DMS79 (cell line): ENCODE data around the gene STIM1.

Source experiments
- DNase-seq: peaks from one replicate; lab custom pipeline; 2025; lab: John Stamatoyannopoulos, UW

The STIM1 gene

GRCh38 chr11:3916962-3917361, 61.5 kb downstream of the STIM1 start:
- no peak for DNase-seq

DNA sequence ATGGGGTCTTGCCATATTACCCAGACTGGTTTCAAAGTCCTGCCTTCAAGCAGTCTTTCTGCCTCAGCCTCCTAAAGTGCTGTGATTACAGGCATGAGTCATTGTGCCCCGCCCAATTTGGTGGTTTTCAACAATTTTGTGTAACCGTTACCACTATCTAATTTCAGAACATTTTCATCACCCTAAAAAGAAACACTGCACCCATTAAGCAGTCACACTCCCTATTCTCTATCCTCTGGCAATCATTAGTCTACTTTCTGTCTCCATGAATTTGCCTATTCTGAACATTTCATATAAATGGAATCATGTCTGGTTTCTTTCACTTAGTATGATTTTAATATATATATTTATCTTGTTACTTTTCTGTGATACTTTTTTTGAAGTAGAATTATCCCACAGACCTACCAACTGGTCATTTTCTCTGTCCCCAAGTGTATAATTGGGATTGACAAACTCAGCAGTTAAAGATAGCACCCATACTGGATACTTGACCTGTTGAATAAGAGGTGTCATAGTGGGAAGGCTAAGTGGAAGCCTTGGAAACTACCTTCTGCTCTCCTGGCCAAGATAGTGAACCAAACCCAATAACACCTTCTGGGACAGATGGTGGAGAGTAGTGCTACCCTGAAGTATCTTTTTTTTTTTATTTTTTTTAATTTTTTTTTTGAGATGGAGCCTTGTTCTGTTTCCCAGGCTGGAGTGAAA, 64.8 kb downstream of the STIM1 start:
- no peak for DNase-seq

GRCh38 chr11:3922056-3922455, 66.6 kb downstream of the STIM1 start:
- no peak for DNase-seq

DNA sequence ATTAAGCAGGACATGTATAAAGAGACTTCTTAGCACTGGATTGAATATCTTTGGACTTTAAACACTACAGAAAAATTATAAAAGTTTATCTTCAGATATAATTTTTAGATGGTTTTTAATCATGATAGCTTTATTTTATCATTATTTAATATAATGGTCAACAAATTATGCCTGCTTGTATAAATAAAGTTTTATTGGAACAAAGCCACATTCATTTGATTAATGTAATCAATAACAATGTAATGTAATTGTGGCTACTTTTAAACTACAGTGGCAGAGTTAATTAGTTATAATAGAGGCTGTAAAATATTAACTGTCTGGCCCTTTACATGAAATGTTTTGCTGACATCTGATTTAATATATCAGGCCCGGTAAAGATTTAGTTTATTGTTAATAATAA, 70.0 kb downstream of the STIM1 start:
- no peak for DNase-seq

GRCh38 chr11:3926458-3927095, 71.1 kb downstream of the STIM1 start:
- DNase-seq, result no peak

- no peak for DNase-seq
Observed at GRCh38 chr11:3927129-3927796, 71.8 kb downstream of the STIM1 start.

- peak; percentile 52 for DNase-seq
Observed at GRCh38 chr11:3929232-3929631, 73.8 kb downstream of the STIM1 start.

- DNase-seq, result no peak
Observed at GRCh38 chr11:3929649-3930048, 74.2 kb downstream of the STIM1 start.

DNA sequence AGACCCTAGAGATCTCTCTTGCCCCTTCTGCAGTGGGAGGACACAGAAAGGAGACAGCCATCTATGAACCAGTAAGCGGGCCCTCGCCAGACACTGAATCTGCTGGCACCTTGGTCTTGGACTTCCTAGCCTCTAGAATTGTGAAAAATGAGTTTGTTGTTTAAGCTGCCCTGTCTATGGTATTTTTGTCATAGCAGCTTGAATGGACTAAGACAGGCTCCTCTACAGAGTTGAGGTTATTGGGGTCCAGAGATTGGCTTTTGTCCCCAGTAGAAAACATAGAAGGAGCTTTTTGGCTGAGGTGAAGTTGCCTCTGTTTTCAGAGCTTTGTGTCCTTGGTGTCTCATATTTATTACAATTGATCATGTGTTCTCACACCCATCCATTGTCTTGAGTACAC, 77.2 kb downstream of the STIM1 start:
- DNase-seq, result no peak

GRCh38 chr11:3933165-3933628, 77.7 kb downstream of the STIM1 start:
- DNase-seq, result no peak

GRCh38 chr11:3934658-3935057, 79.2 kb downstream of the STIM1 start:
- DNase-seq, result no peak

DNA sequence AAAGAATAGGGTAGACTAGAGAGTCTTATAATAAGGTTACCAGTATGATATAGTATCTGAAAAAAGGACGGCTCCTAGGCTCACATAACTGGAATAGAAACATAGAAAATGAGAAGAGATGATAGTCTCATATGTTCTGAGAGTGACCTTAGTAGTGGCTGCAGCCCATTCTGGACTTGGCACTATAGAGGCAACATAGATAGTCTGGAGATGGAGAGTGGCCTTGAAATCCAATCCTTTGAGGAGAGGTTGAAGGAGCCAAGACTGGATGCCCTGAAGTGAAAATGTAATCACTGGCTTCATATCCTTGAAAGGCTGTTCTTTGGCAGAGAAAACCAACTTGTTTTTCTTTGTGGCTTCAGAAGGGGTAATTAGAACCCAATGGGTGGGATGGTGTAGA, 81.1 kb downstream of the STIM1 start:
- peak; percentile 53 for DNase-seq

GRCh38 chr11:3939211-3939610, 83.7 kb downstream of the STIM1 start:
- no peak for DNase-seq

GRCh38 chr11:3939651-3940190, 84.3 kb downstream of the STIM1 start:
- DNase-seq, result no peak

DNA sequence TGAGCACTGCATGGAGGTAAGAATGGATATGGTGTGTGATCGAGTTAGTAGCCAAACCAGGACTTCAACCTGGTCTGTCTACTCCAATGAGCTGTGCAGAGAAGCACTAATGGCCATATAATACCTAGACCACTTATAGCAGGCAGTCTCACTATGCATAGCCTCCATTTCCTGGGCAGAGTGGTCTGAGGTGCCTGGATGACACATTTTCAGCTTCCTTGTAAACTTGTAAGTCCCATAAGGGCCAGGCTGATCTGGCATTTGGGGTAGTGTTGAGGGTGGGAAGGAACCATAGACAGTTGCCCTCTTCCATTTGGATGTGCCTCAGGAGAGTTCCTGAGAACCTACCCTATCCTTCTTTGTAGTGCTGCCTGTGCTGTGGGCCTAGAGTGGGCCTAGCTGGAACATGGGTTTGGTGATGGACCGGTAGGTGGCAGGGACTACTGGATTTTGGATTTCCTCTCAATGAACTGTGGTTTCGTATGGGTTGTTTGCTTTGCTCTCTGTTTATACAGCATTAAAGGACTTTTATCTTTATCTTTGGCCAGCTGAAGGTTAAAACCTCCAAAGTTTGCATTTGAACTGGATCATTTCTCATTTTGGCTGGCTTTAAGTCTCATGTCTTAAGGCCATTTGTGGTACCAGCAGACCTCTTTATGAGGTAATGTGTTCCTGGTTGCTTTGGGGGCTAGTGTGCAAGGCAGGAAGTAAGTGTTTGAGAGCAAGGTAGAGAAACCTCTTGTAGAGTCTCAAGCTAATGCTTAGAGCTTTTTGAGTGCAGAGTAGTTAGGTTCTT, 86.9 kb downstream of the STIM1 start:
- DNase-seq, result peak; percentile 48

DNA sequence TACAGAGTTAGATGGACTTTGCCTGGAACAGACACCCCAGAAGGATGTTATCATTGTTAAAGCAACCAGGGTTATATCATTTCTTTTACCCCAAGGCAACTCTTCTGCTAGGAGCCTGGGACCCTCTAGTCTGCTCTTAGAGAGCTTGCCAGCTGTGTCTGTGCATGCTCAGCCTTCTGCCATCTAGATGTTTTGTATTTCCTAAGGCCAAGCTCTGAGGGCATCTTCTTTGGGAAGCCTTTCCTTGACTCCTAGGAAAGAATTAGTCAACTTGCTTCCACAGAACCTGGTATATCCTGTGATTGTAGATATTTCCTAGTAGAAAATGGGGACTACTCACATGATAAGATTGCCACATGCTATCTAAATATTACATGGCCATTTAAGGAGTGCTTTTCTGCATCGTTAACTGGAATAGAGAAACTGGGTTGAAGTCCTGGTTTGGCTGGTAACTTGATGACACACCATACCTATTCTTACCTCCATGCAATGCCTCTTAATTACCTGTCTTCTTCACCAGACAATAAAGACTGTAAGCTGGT, 87.6 kb downstream of the STIM1 start:
- no peak for DNase-seq

GRCh38 chr11:3944198-3944597, 88.7 kb downstream of the STIM1 start:
- DNase-seq, result no peak

- no peak for DNase-seq
Observed at GRCh38 chr11:3946455-3947017, 91.1 kb downstream of the STIM1 start.

- DNase-seq, result no peak
Observed at GRCh38 chr11:3947061-3947460, 91.6 kb downstream of the STIM1 start.

- DNase-seq, result no peak
Observed at GRCh38 chr11:3949125-3949524, 93.7 kb downstream of the STIM1 start.

DNA sequence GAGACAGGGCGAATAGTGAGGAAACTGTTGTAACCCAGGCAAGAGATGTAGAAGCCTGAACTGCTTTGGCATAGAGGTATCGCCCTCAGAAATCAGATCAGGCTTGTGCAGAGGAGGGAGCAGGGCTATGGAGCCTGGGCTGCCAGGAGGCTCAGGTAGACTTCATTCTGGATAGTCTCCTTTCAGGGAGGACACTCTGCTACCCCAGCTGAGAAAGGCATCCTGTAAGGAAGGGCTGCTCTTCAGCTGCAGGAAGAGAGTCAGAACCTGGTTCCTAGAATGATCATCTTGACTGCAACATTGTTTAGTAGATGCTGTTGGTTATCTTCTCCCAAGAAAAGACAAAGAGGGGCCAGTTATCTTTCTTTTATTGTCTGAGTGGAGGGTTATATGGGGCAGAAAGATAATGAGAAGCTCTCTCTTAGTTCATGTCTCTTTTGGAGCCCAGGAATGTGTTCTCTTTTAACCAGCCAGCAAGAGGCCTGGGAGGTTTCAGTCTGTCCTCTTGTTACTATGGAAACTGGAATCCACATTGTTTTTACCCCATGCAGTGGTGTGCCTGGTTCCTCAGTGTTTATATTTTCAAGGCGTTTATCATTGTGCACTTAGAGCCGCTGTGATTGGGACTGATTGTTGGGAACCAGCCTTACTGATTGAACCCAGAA, 95.7 kb downstream of the STIM1 start:
- DNase-seq, result no peak
